HepG2 (cell line): Measurements from ENCODE around the gene ACTN3. TPM values are rescaled to one million over a fixed set of nuclear protein-coding genes. Genes with fewer than 3 reads are reported as not detected.

ENCODE experiments used
- ATAC-seq: fragments of 200-7000 bp; cut with Tn5 transposase; 3 replicates; pipeline ENCODE4 v1.9.1; 2020; ENCODE audit warnings: mild to moderate bottlenecking, moderate library complexity
- BruUV-seq: library from RNA; stranded (reverse); fragments of 400-500 nt; replicated peaks from 2 replicates; lab custom pipeline; 2021; lab: Mats Ljungman, UMichigan
- CTCF ChIA-PET: fragments of 300-600 bp; formaldehyde crosslinking; extraction: SDS; loops from one replicate; lab custom pipeline; 2021; ENCODE audit warnings: low total read pairs, inconsistent platforms, low intra/inter-chr PET ratio; lab: Yijun Ruan, JAX
- POLR2A ChIA-PET: fragments of 350-600 bp; sonication (Branson Sonifier 250); formaldehyde crosslinking; loops from one replicate; lab custom pipeline; 2020; ENCODE audit warnings: antibody characterized with exemption, inconsistent platforms; lab: Yijun Ruan, JAX
- DNase-seq: peaks from one replicate; pipeline ENCODE4 v3.0.0-alpha.2; 2015; ENCODE audit warnings: low spot score
- FAIRE-seq: peaks from 3 replicates; lab custom pipeline; 2011; peaks lifted over from hg19 to GRCh38; lab: Jason Lieb, UNC
- H2AFZ ChIP-seq: one replicate; pipeline ENCODE4 v1.6.1; 2011; ENCODE audit warnings: low read length, inconsistent platforms
- H3K27ac ChIP-seq: fragments of 300-600 bp; 3 replicates; pipeline ENCODE4 v1.8.0; 2011; ENCODE audit warnings: mixed run types, mild to moderate bottlenecking, mixed read lengths, low read length, inconsistent platforms; ENCODE audit not compliant: insufficient read depth; ENCODE audit errors: extremely low read length
- H3K27me3 ChIP-seq, 2 experiments: fragments of 200-600 bp in 1 of 2; 2 replicates in 1 of 2; 3 replicates in 1 of 2; pipeline versions ENCODE4 v1.6.0 to v1.8.0; 2011; ENCODE audit warnings: low read length in 2 of 2, mild to moderate bottlenecking in 2 of 2, moderate library complexity in 2 of 2, inconsistent platforms in 1 of 2; ENCODE audit not compliant: insufficient read depth in 2 of 2, control insufficient read depth in 1 of 2
- H3K36me3 ChIP-seq, 2 experiments: fragments of 200-600 bp in 1 of 2; replicated peaks in 1 of 2; 2 replicates in 1 of 2; 3 replicates in 1 of 2; pipeline versions ENCODE4 v1.5.1 to v1.8.0; 2011; ENCODE audit warnings: low read length in 2 of 2, inconsistent platforms in 1 of 2; ENCODE audit not compliant: insufficient read depth in 2 of 2, control insufficient read depth in 1 of 2
- H3K4me1 ChIP-seq: 2 replicates; pipeline ENCODE4 v1.5.1; 2012; ENCODE audit warnings: low read length, inconsistent platforms; ENCODE audit not compliant: insufficient read depth
- H3K4me2 ChIP-seq: 2 replicates; pipeline ENCODE4 v1.6.0; 2011; ENCODE audit warnings: low read depth, low read length, inconsistent platforms
- H3K4me3 ChIP-seq, 3 experiments: fragments of 200-600 bp in 1 of 3; sonication (generic), shearing (Covaris generic) in 1 of 3; replicated peaks in 1 of 3; 2 replicates each; pipeline ENCODE4 v1.5.1; 2011 to 2016; ENCODE audit warnings: low read length in 3 of 3, inconsistent platforms in 2 of 3, low read depth in 2 of 3, mild to moderate bottlenecking in 2 of 3, control low read depth in 1 of 3, mixed read lengths in 1 of 3; ENCODE audit not compliant: insufficient read depth in 1 of 3
- H3K79me2 ChIP-seq: one replicate; pipeline ENCODE4 v1.6.1; 2011; ENCODE audit warnings: low read length, inconsistent platforms; ENCODE audit not compliant: insufficient read depth
- H3K9ac ChIP-seq: 2 replicates; pipeline ENCODE4 v1.6.0; 2011; ENCODE audit warnings: mild to moderate bottlenecking, low read depth, low read length, inconsistent platforms; ENCODE audit not compliant: insufficient read depth
- H3K9me3 ChIP-seq: 2 replicates; pipeline ENCODE4 v1.5.1; 2012; ENCODE audit warnings: mild to moderate bottlenecking, low read length
- H4K20me1 ChIP-seq: 2 replicates; pipeline ENCODE4 v1.6.0; 2011; ENCODE audit warnings: inconsistent platforms, mild to moderate bottlenecking, low read length, moderate library complexity; ENCODE audit not compliant: insufficient read depth
- CEBPB ChIP-seq: IDR thresholded peaks from 2 replicates; pipeline ENCODE4 v1.6.1; 2011; ENCODE audit warnings: low read depth, low read length, improper control_type of control experiment, borderline replicate concordance
- EP300 ChIP-seq, 3 experiments: sonication (generic) in 1 of 3; formaldehyde crosslinking in 1 of 3; IDR thresholded peaks; 2 replicates each; pipeline versions ENCODE4 v1.5.1 to v1.6.1; 2011 to 2020; ENCODE audit warnings: low read depth in 2 of 3, low read length in 2 of 3, borderline replicate concordance in 1 of 3, improper control_type of control experiment in 1 of 3, mild to moderate bottlenecking in 1 of 3, missing genetic modification reagents in 1 of 3, moderate library complexity in 1 of 3
- GFI1 ChIP-seq: sonication (generic); formaldehyde crosslinking; IDR thresholded peaks from 2 replicates; pipeline ENCODE4 v1.5.0; 2020; ENCODE audit warnings: missing genetic modification reagents, mild to moderate bottlenecking, borderline replicate concordance
- IKZF5 ChIP-seq: IDR thresholded peaks from 2 replicates; pipeline ENCODE4 v1.6.1; 2018; ENCODE audit warnings: missing genetic modification reagents, mild to moderate bottlenecking, missing compliant biosample characterization
- IRX3 ChIP-seq: sonication (generic); formaldehyde crosslinking; IDR thresholded peaks from 2 replicates; pipeline ENCODE4 v1.8.1; 2023; ENCODE audit warnings: mild to moderate bottlenecking, low read depth, missing genetic modification reagents, borderline replicate concordance
- MYC ChIP-seq: sonication (generic); formaldehyde crosslinking; IDR thresholded peaks from 2 replicates; pipeline ENCODE4 v1.9.0; 2021; ENCODE audit warnings: missing genetic modification reagents, borderline replicate concordance
- TARDBP ChIP-seq: sonication (generic); formaldehyde crosslinking; IDR thresholded peaks from 2 replicates; pipeline ENCODE4 v1.8.0; 2022; ENCODE audit warnings: mild to moderate bottlenecking, missing genetic modification reagents
- TEAD3 ChIP-seq: optimal IDR thresholded peaks from 2 replicates; pipeline ENCODE3; 2016; ENCODE audit warnings: borderline replicate concordance
- TFAP4 ChIP-seq: sonication (generic); IDR thresholded peaks from 2 replicates; pipeline ENCODE4 v1.6.1; 2016; ENCODE audit warnings: low read depth, borderline replicate concordance
- ZBTB3 ChIP-seq: sonication (generic); formaldehyde crosslinking; IDR thresholded peaks from 2 replicates; pipeline ENCODE4 v1.4.0; 2020; ENCODE audit warnings: low read depth, mild to moderate bottlenecking, moderate library complexity, missing genetic modification reagents, borderline replicate concordance
- ZNF274 ChIP-seq: sonication (generic); formaldehyde crosslinking; IDR thresholded peaks from 2 replicates; pipeline ENCODE4 v1.5.1; 2020; ENCODE audit warnings: mild to moderate bottlenecking, missing genetic modification reagents
- ZNF414 ChIP-seq: sonication (generic); formaldehyde crosslinking; IDR thresholded peaks from 2 replicates; pipeline ENCODE4 v1.5.0; 2020; ENCODE audit warnings: missing genetic modification reagents
- WGBS: methylation state at CpG from one replicate; pipeline ENCODE4 v1.1.6; 2017; ENCODE audit warnings: low lambda C conversion rate; 5-methylcytosine and 5-hydroxymethylcytosine counted together
- in situ Hi-C: cut with HindIII; loops from 2 replicates; pipeline ENCODE4 v1.10.0; 2017; ENCODE audit warnings: low pct_unique_long_range_greater_than_20kb; ENCODE audit not compliant: extremely low pct_ligation_motif_present
- intact Hi-C: fragments of 100-400 bp; cut with micrococcal nuclease; formaldehyde crosslinking; loops from one replicate; pipeline ENCODE4 v1.10.0; 2022; ENCODE audit not compliant: unreplicated experiment
- polyA plus RNA-seq, 8 experiments: library from polyadenylated mRNA; depleted of rRNA in 3 of 8; stranded (reverse) in 7 of 8; unstranded in 1 of 8; fragments of >200 nt; fragmentation: Illumina TruSeq in 4 of 8; extraction: Trizol in 4 of 8; gene quantifications; 2 replicates each; pipeline versions ENCODE4 v1.2.1 to v1.2.3, GENCODE V29; 2011 to 2016; ENCODE audit warnings: low read depth in 4 of 8, missing spikeins in 1 of 8, mixed read lengths in 1 of 8; ENCODE audit not compliant: insufficient read depth in 1 of 8
- total RNA-seq, 5 experiments: library from RNA; depleted of rRNA; stranded (reverse); fragments of >200 nt; fragmentation: Illumina TruSeq; extraction: Trizol; gene quantifications; 2 replicates each; pipeline ENCODE4 v1.2.3, GENCODE V29; 2016; ENCODE audit warnings: low read depth in 1 of 5

The ACTN3 gene
- total and polyA plus RNA-seq, 2 of the 13 experiments (the other 11 are each of a cell fraction or from before 2014, with no cell fraction given) = 0.04 to 0.09 TPM

GRCh38 chr11:66566221-66566620 is 19.5 kb downstream of the ACTN3 start:
- no peak overlapping the region for H2AFZ ChIP-seq
- H4K20me1 ChIP-seq = no peaks in the 10 kb centered on the region
- H3K9me3 ChIP-seq = no peaks in the 10 kb centered on the region
- CTCF ChIA-PET = no interaction called here
- no peak overlapping the region for H3K27ac ChIP-seq
- H3K27me3 ChIP-seq = peaks cover 3 to 59% of the 10 kb centered on the region in 2 experiments; a peak in 4 of 5 replicates
- BruUV-seq = no TSS peak
- ATAC-seq = no peak
- no peaks in the 10 kb centered on the region for H3K36me3 ChIP-seq
- POLR2A ChIA-PET = no interaction called here
- no peak overlapping the region for H3K4me3 ChIP-seq
- no peak overlapping the region for H3K4me2 ChIP-seq
- no peaks in the 10 kb centered on the region for H3K79me2 ChIP-seq
- FAIRE-seq = no peak
- in situ Hi-C loops = loop anchor here (25.0 kb wide), 1 partner anchor 271 kb away; the partner anchor contains the start of gene RCE1
- 52% methylated on average over 8 of the region's 8 CpGs for WGBS
- H3K4me1 ChIP-seq = no peaks in the 10 kb centered on the region
- no peak for DNase-seq
- intact Hi-C loops = no loop called here
- H3K9ac ChIP-seq = no peak overlapping the region
- TF ChIP-seq ZBTB3 (CRISPR knock-in tag) (no peak), CEBPB (no peak), TEAD3 (CRISPR knock-in tag) (no peak), EP300 (IDR thresholded peaks at IDR 0.05; ENCODE audit: low read depth in 2 of 2, low read length in 2 of 2) (no peak), EP300 (CRISPR knock-in tag; IDR thresholded peaks at IDR 0.05; ENCODE audit: borderline replicate concordance) (no peak), TFAP4 (no peak), IRX3 (CRISPR knock-in tag) (no peak), ZNF274 (CRISPR knock-in tag) (no peak), MYC (CRISPR knock-in tag) (no peak), IKZF5 (CRISPR knock-in tag) (no peak), ZNF414 (CRISPR knock-in tag) (no peak), GFI1 (no peak), TARDBP (CRISPR knock-in tag) (no peak)
